GM10266 (cell line): ENCODE results near the gene LRRC2.

Experiments
- DNase-seq: peaks from one replicate; pipeline ENCODE4 v3.0.0; 2012; ENCODE audit errors: extremely low spot score
- CTCF ChIP-seq: IDR thresholded peaks from 2 replicates; pipeline ENCODE4 v1.5.1; 2012; ENCODE audit warnings: mild to moderate bottlenecking, low read depth; ENCODE audit not compliant: control insufficient read depth, insufficient read depth; ENCODE audit errors: missing control alignments

Gene LRRC2

GRCh38 chr3:46509661-46510187 is 56.4 kb downstream of the LRRC2 start:
- TF ChIP-seq CTCF = no peak

GRCh38 chr3:46508850-46509591 is 57.1 kb downstream of the LRRC2 start:
- no peak for DNase-seq

More at GRCh38 chr3:46509661-46510187, 56.4 kb downstream of the LRRC2 start:
- DNase-seq = no peak

GRCh38 chr3:46506526-46506925 is 59.6 kb downstream of the LRRC2 start:
- DNase-seq = no peak
- TF ChIP-seq CTCF = no peak

More at GRCh38 chr3:46508850-46509591, 57.1 kb downstream of the LRRC2 start:
- no peak for TF ChIP-seq CTCF

GRCh38 chr3:46505953-46506352 is 60.1 kb downstream of the LRRC2 start:
- no peak for TF ChIP-seq CTCF
- no peak for DNase-seq

GRCh38 chr3:46504789-46505188 is 61.3 kb downstream of the LRRC2 start:
- DNase-seq = no peak
- no peak for TF ChIP-seq CTCF

GRCh38 chr3:46503200-46503874 is 62.8 kb downstream of the LRRC2 start:
- DNase-seq = no peak
- no peak for TF ChIP-seq CTCF

- TF ChIP-seq CTCF = no peak
- DNase-seq = no peak
Observed at GRCh38 chr3:46501702-46502101, 64.4 kb downstream of the LRRC2 start.
